GM20431 (cell line): ENCODE measurements around the gene PPP2R5E.

Experiments
- in situ Hi-C: fragments of 300-500 bp; cut with MseI, MboI; formaldehyde crosslinking; loops from one replicate; pipeline ENCODE4 v1.15.0; 2020; ENCODE audit warnings: low sequenced_read_pairs; ENCODE audit not compliant: unreplicated experiment

The PPP2R5E gene

GRCh38 chr14:63322472-63322871 is 220.7 kb downstream of the PPP2R5E start:
- in situ Hi-C loops = no loop called here
